Testis (tissue), 2 donors: ENCODE measurements around the gene SLC9A3.

ENCODE experiments used
- POLR2A ChIP-seq: fragments of 450-650 bp; IDR thresholded peaks from one replicate; pipeline ENCODE4 v1.6.1; 2017; ENCODE audit warnings: antibody characterized with exemption, mild to moderate bottlenecking, moderate library complexity
- TF ChIP-seq, protein P1 (sequence below), 3 experiments: fragments of 450-650 bp in 2 of 3; fragments of 200-600 bp in 1 of 3; sonication (generic) in 1 of 3; IDR thresholded peaks; one replicate each; pipeline ENCODE4 v1.5.1; 2016 to 2019; ENCODE audit warnings: antibody characterized with exemption in 3 of 3, mild to moderate bottlenecking in 2 of 3, moderate library complexity in 1 of 3

GRCh38 chr5:432928-433791 is 91.1 kb downstream of the SLC9A3 start:
- TF ChIP-seq, protein P1, sequence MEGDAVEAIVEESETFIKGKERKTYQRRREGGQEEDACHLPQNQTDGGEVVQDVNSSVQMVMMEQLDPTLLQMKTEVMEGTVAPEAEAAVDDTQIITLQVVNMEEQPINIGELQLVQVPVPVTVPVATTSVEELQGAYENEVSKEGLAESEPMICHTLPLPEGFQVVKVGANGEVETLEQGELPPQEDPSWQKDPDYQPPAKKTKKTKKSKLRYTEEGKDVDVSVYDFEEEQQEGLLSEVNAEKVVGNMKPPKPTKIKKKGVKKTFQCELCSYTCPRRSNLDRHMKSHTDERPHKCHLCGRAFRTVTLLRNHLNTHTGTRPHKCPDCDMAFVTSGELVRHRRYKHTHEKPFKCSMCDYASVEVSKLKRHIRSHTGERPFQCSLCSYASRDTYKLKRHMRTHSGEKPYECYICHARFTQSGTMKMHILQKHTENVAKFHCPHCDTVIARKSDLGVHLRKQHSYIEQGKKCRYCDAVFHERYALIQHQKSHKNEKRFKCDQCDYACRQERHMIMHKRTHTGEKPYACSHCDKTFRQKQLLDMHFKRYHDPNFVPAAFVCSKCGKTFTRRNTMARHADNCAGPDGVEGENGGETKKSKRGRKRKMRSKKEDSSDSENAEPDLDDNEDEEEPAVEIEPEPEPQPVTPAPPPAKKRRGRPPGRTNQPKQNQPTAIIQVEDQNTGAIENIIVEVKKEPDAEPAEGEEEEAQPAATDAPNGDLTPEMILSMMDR (IDR thresholded peaks at IDR 0.05): no peak
- TF ChIP-seq POLR2A: no peak
